Measurements from ENCODE around the gene TMEM25. TPM values are rescaled to one million over a fixed set of nuclear protein-coding genes. Genes with fewer than 3 reads are reported as not detected.

The TMEM25 gene
- total and polyA plus RNA-seq, 2 donors (not counting 3 experiments of a cell fraction or from before 2014, with no cell fraction given): 18.9 to 34.6 TPM

GRCh38 chr11:118503216-118503615 lies 27.8 kb upstream of the TMEM25 start:
- dilution Hi-C loops (cut with MboI; ENCODE audit: extremely low pct_ligation_motif_present, low sequenced_read_pairs) (no loop called here), intact Hi-C loops (cut with micrococcal nuclease) (no loop called here)
- CTCF ChIA-PET: no interaction called here
- no peak for FAIRE-seq
- no TSS peak for BruUV-seq (replicated peaks)
- Histone ChIP-seq H3K27me3 (ENCODE audit: control insufficient read depth in 2 of 2, insufficient read depth in 2 of 2, low read length in 2 of 2) (no peaks in the 10 kb centered on the region), H3K9me3 (replicated peaks; ENCODE audit: control insufficient read depth, insufficient read depth, low read length) (no peaks in the 10 kb centered on the region), H2AFZ (ENCODE audit: low read depth, low read length) (no peak overlapping the region), H3K79me2 (ENCODE audit: control insufficient read depth, insufficient read depth, low read length) (no peaks in the 10 kb centered on the region), H3K4me3 (replicated peaks in 1 of 3; ENCODE audit: insufficient read depth in 1 of 3, low read depth in 1 of 3, low read length in 3 of 3) (no peak overlapping the region), H3K27ac (ENCODE audit: insufficient read depth, low read depth, low read length) (no peak overlapping the region), H3K4me2 (ENCODE audit: insufficient read depth, low read length) (no peak overlapping the region), H3K36me3 (ENCODE audit: control insufficient read depth in 2 of 2, extremely low read depth in 1 of 2, insufficient read depth in 2 of 2, low read length in 2 of 2) (peaks cover 36 to 65% of the 10 kb centered on the region in 2 experiments), H3K9ac (replicated peaks; ENCODE audit: extremely low read depth, insufficient read depth, low read length) (no peak overlapping the region), H3K9me1 (replicated peaks; ENCODE audit: control insufficient read depth, extremely low read depth, insufficient read depth, low read length) (no peaks in the 10 kb centered on the region), H3K4me1 (ENCODE audit: control insufficient read depth, extremely low read depth, insufficient read depth, low read length) (no peaks in the 10 kb centered on the region), H4K20me1 (replicated peaks; ENCODE audit: control insufficient read depth, extremely low read depth, insufficient read depth, low read length) (no peaks in the 10 kb centered on the region)
- TF ChIP-seq, protein P1, sequence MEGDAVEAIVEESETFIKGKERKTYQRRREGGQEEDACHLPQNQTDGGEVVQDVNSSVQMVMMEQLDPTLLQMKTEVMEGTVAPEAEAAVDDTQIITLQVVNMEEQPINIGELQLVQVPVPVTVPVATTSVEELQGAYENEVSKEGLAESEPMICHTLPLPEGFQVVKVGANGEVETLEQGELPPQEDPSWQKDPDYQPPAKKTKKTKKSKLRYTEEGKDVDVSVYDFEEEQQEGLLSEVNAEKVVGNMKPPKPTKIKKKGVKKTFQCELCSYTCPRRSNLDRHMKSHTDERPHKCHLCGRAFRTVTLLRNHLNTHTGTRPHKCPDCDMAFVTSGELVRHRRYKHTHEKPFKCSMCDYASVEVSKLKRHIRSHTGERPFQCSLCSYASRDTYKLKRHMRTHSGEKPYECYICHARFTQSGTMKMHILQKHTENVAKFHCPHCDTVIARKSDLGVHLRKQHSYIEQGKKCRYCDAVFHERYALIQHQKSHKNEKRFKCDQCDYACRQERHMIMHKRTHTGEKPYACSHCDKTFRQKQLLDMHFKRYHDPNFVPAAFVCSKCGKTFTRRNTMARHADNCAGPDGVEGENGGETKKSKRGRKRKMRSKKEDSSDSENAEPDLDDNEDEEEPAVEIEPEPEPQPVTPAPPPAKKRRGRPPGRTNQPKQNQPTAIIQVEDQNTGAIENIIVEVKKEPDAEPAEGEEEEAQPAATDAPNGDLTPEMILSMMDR (IDR thresholded peaks at IDR 0.05; ENCODE audit: extremely low read depth in 1 of 2, insufficient read depth in 1 of 2, low read depth in 1 of 2, low read length in 2 of 2): no peak
- no peak for TF ChIP-seq EZH2 (IDR thresholded peaks at IDR 0.05; ENCODE audit: borderline replicate concordance, low read depth, low read length, severe bottlenecking)
- TF ChIP-seq GATA2 (IDR thresholded peaks at IDR 0.05; ENCODE audit: insufficient read depth, insufficient read length, low read depth, low read length): no peak
- no peak for TF ChIP-seq MAX (IDR thresholded peaks at IDR 0.05; ENCODE audit: insufficient read depth, insufficient read length)
- TF ChIP-seq POLR2A (IDR thresholded peaks at IDR 0.05; ENCODE audit: low read depth, low read length): no peak
- TF ChIP-seq FOS (IDR thresholded peaks at IDR 0.05; ENCODE audit: borderline replicate concordance, insufficient read depth, low read length): no peak
- TF ChIP-seq JUN (IDR thresholded peaks at IDR 0.05; ENCODE audit: borderline replicate concordance, insufficient read depth, insufficient read length, low read depth): no peak
- TF ChIP-seq POLR2AphosphoS5 (IDR thresholded peaks at IDR 0.05; ENCODE audit: insufficient read depth, low read depth, low read length): no peak
- TF ChIP-seq MYC (IDR thresholded peaks at IDR 0.05; ENCODE audit: low read depth, low read length): no peak
- POLR2A ChIA-PET: no interaction called here
- DNase-seq (ENCODE audit: low read depth, low spot score): no peak

All from endothelial cell of umbilical vein (primary cell).